Osteocyte (in vitro differentiated cells): ENCODE data around the gene TBCEL. TPM values are rescaled to one million over a fixed set of nuclear protein-coding genes. Genes with fewer than 3 reads are reported as not detected.

ENCODE experiments used
- DNase-seq: peaks from one replicate; pipeline ENCODE4 v3.0.0; 2021; ENCODE audit warnings: mixed read lengths; ENCODE audit not compliant: unreplicated experiment; ENCODE audit errors: extremely low spot score
- H3K27ac Mint-ChIP-seq: one replicate; pipeline ENCODE4 v1.8.0; 2021; ENCODE audit warnings: mild to moderate bottlenecking, mixed read lengths; ENCODE audit not compliant: unreplicated experiment
- H3K27me3 Mint-ChIP-seq: one replicate; pipeline ENCODE4 v1.8.0; 2021; ENCODE audit warnings: mixed read lengths; ENCODE audit not compliant: unreplicated experiment
- H3K36me3 Mint-ChIP-seq: one replicate; pipeline ENCODE4 v1.8.0; 2021; ENCODE audit warnings: mixed read lengths; ENCODE audit not compliant: unreplicated experiment
- H3K4me1 Mint-ChIP-seq: one replicate; pipeline ENCODE4 v1.8.0; 2021; ENCODE audit warnings: mixed read lengths; ENCODE audit not compliant: unreplicated experiment
- H3K4me3 Mint-ChIP-seq: one replicate; pipeline ENCODE4 v1.8.0; 2021; ENCODE audit warnings: mild to moderate bottlenecking, moderate library complexity, mixed read lengths; ENCODE audit not compliant: unreplicated experiment
- H3K9me3 Mint-ChIP-seq: one replicate; pipeline ENCODE4 v1.8.0; 2021; ENCODE audit warnings: mixed read lengths; ENCODE audit not compliant: unreplicated experiment
- CTCF ChIP-seq: fragments of 200-600 bp; sonication (generic); IDR thresholded peaks from 2 replicates; pipeline ENCODE4 v1.5.0; 2021; ENCODE audit warnings: antibody characterized with exemption, mild to moderate bottlenecking, moderate library complexity
- total RNA-seq: library from RNA; stranded (reverse); gene quantifications from 2 replicates; pipeline ENCODE4 v1.2.1, GENCODE V29; 2021

The TBCEL gene
- total RNA-seq, 1 donor from 2014 or later, result 40.4 TPM

- no peak overlapping the region for H3K4me3 Mint-ChIP-seq
- no peak for DNase-seq
- no peak overlapping the region for H3K27ac Mint-ChIP-seq
- no peaks in the 10 kb centered on the region for H3K36me3 Mint-ChIP-seq
- H3K27me3 Mint-ChIP-seq, result peaks cover 20% of the 10 kb centered on the region
- no peak for TF ChIP-seq CTCF
- H3K9me3 Mint-ChIP-seq, result no peaks in the 10 kb centered on the region
- H3K4me1 Mint-ChIP-seq, result no peaks in the 10 kb centered on the region
Measured at GRCh38 chr11:121109471-121109870, 85.6 kb downstream of the TBCEL start.

GRCh38 chr11:121109916-121110586, 86.1 kb downstream of the TBCEL start:
- Mint-ChIP-seq H3K36me3 (no peaks in the 10 kb centered on the region), H3K4me3 (no peak overlapping the region), H3K4me1 (no peaks in the 10 kb centered on the region), H3K9me3 (no peaks in the 10 kb centered on the region), H3K27me3 (peaks cover 20% of the 10 kb centered on the region), H3K27ac (no peak overlapping the region)
- no peak for DNase-seq
- TF ChIP-seq CTCF, result no peak

GRCh38 chr11:121110871-121111724, 87.2 kb downstream of the TBCEL start:
- Mint-ChIP-seq H3K27ac (no peak overlapping the region), H3K4me3 (no peak overlapping the region), H3K36me3 (no peaks in the 10 kb centered on the region), H3K27me3 (peaks cover 20% of the 10 kb centered on the region), H3K9me3 (no peaks in the 10 kb centered on the region), H3K4me1 (no peaks in the 10 kb centered on the region)
- no peak for DNase-seq
- no peak for TF ChIP-seq CTCF

- no peak for DNase-seq
- peak; percentile 70 for TF ChIP-seq CTCF
- Mint-ChIP-seq H3K27ac (no peak overlapping the region), H3K36me3 (no peaks in the 10 kb centered on the region), H3K4me3 (no peak overlapping the region), H3K4me1 (no peaks in the 10 kb centered on the region), H3K9me3 (no peaks in the 10 kb centered on the region), H3K27me3 (peaks cover 20% of the 10 kb centered on the region)
Measured at GRCh38 chr11:121112498-121113455, 88.9 kb downstream of the TBCEL start.
